HG03520 (cell line): ENCODE results near the gene GTF3C2.

ENCODE experiments used
- ATAC-seq: cut with Tn5 transposase; IDR thresholded peaks from one replicate; pipeline ENCODE4 v1.9.1; 2021; ENCODE audit warnings: mild to moderate bottlenecking, moderate library complexity; ENCODE audit not compliant: unreplicated experiment

Gene GTF3C2

GRCh38 chr2:27356382-27357181 is at the start of gene GTF3C2:
Gene GTF3C2 (minus strand): TSS chr2:27356764. CDS start chr2:27343554, 13,210 bp downstream.
- ATAC-seq = peak; percentile 77

GRCh38 chr2:27400348-27401135 is 44.0 kb upstream of the GTF3C2 start:
- no peak for ATAC-seq

DNA sequence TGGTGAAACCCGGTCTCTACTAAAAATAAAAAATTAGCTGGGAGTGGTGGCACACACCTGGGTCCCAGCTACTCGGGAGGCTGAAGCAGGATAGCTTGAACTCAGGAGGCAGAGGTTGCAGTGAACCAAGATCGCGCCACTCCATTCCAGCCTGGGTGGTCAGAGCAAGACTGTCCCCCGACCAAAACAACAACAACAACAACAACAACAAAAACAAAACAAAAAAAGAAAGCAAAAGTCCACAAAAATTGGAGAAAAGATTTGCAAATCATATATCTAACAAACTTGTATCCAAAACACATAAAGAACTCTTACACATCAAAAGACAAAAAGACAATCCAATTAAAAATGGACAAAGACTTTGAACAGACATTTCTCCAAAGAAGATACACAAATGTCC is 42.4 kb upstream of the GTF3C2 start:
- no peak for ATAC-seq

GRCh38 chr2:27393225-27393624 is 36.7 kb upstream of the GTF3C2 start:
- no peak for ATAC-seq

DNA sequence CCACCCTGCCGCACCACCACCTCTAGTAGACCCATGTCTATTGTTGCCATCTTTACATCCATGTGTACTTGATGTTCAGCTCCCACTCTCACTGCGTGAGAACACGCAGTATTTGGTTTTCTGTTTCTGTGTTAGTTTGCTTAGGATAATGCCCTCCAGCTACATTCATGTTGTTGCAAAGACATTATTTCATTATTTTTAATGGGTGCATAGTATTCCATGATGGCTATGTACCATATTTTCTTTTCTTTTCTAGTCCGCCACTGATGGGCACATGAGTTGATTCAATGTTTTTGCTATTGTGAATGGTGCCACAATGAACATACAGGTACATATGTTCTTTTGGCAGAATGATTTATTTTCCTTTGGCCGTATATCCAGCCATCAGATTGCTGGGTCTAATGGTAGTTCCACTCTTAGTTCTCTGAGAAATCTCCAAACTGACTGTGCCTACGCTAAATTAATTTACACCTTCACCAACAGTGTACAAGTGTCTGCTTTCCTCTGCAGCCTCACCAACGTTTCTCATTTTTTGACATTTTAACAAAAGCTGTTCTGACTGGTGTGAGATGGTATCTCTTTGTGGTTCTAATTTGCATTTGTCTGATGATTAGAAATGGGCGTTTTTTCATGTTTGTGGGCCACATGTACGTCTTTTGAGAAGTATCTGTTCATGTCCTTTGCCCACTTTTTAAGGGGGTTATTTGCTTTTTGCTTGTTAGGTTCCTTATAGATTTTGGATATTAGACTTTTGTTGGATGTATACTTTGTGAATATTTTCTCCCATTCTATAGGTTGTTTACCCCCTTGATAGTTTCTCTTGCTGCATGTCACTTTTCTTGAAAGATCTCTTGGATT is 34.5 kb upstream of the GTF3C2 start:
- no peak for ATAC-seq

GRCh38 chr2:27381577-27382181 is 25.1 kb upstream of the GTF3C2 start:
- no peak for ATAC-seq

DNA sequence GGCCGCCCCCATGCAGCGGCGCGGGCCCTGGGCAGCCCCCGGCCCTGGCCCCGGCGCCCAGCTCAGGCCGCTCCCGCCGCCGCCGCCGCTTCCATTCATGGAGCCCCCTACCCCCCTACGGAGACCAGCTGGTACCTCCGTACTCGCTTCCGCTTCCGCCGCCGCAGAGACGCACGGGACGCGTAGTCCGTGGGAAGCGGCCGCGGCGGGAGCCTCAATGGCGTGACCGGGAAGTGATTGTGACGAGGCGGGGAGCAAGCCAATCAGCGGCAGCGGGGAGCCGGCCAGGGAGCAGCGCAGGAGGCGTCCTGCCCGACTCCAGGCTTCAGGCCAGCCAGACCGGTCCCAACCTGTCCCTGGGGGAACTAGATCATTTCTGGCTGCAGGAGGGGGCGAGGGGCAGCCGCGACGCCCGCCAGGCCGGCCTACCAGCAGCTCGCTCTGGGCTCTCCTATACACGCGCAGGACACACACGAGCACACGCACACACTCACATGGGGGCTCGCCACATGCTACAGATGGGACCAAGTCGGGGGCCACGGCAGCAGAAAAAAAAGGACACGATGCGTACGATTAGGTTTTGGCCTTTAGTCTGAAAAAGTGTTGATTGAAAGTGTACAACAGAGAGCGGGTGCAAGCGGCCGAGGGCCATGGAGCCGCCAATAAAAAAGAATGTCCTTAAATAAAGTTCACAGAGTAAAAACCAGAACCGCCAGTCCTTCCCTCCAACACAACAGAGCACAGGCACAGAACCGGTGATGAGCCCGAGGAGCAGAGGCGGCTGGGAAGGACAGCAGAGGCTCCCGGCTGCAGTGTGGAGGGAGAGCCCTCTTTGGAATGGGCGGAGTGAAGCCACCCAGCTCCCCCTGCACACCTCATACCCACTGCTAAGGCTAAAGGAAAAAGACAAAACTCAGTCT is 24.3 kb upstream of the GTF3C2 start, which contains the start of gene ZNF513:
ZNF513 (minus strand) TSS at position 109 of the 920 bp plus-strand sequence. CDS start 208 bp downstream, outside the sequence.
- peak; percentile 71 for ATAC-seq

DNA sequence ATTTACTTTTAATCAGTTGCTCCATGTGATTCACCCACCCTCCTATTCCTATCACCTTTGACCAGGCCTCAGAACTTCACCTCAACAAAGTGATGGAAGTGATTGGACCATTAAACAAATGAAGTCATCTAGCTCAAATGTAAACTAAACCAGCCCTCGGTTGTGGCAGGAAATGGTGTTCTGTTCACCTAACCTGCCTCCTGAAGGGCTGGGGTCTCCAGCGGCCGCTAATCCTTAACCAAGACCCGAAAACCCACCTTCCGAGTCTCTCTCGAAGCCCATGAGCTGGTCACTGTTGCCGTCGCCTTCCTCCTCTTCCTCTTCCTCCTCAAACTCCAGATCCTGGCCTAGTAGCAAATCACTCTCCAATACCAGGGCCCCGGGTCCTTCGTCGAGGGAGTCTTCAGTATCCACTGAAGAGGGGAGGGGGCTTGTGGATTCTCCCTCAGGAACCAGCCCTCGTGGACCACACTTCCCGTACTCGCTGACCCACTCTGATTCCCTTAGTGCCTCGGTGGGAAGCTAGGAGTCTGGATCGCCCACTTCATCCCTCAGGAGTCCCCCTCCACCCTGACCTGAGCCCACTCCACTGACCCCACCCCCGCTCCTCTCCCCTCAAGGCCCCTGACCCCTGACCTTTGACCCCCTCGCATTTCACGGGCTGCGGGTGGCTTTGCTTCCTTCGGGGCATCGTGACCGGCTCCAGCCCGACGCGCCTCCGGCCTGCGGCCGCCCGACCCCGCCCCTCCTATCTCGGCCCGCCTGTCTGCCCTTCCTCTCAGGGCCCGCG is 23.5 kb upstream of the GTF3C2 start:
- ATAC-seq = peak; percentile 29

GRCh38 chr2:27379383-27379835 is 22.8 kb upstream of the GTF3C2 start:
- ATAC-seq = no peak

DNA sequence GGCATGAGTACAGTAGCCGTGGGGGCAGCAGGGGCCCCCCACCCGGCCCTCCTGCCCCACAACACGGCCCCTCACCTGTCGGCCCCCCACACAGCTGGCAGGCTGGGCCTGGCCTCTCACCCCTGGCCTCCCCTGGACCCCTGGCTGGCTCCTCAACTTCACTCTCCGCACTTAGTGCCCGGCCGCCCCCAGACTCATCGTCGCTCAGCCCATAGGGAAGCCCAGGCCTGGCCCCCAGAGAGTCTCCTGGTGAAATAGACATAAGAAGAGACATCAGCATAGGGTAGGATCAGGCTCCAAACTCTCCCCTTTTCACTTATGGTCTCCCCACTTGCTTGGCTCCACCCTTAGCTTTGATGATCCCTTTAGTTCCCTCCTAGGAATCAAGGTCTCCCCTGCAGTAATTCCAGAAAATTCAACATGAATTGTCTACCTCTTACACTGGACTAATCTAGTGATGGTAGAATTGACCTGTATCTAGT is 22.3 kb upstream of the GTF3C2 start:
- no peak for ATAC-seq

DNA sequence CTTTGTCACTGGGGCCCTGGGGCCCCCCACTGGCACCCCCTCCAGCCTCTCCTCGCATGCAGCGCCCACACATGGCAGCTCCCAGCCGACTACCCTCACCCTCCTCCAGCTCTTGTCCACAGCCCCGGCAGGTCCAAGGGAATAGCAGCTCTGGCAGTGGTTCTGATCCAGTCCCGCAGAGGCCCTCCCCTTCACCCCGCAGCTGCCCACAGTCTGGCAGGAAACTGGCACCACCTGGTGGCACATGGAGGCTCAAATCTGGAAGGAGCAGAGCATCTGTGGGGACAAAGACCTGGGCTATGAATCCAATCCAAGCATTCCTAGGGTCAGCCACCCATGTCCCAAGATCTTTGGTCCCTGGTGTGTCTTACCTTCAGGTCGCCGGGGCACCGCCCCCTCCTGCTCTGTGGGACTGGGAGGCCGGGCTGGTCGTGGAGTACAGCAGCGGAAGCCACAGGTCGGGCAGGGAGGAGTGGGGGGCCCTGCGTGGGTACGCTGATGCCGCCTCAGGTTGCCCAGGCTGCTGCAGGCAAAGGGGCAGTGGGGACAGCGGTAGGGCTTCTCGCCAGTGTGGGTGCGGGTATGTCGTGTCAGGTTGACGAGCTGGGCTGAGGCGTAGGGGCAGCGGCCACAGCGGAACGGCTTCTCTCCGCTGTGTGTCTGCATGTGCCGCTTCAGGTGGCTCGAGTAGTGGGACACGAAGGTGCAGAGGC is 21.7 kb upstream of the GTF3C2 start:
- ATAC-seq = no peak

DNA sequence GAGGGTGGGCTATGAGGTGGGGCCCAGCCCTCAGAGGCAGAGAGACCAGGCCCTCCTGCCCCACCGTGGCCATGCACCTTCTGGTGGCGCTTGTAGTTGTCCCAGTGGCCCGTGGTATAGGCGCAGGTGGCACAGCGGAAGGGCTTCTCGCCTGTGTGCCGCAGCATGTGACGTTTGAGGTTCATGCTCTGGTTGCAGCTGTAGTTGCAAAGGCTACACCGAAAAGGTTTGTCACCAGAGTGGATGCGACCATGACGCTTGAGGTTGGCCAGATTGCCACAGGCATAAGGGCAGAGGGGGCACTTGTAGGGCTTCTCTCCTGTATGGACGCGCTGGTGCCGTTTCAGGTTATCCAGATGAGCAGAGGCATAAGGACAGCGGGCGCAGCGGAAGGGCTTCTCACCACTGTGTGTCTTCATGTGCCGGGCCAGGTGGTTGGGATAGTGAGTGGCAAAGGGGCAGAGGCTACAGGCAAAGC is 21.1 kb upstream of the GTF3C2 start:
- ATAC-seq = no peak

- no peak for ATAC-seq
Measured at GRCh38 chr2:27376866-27377617, 20.5 kb upstream of the GTF3C2 start.

DNA sequence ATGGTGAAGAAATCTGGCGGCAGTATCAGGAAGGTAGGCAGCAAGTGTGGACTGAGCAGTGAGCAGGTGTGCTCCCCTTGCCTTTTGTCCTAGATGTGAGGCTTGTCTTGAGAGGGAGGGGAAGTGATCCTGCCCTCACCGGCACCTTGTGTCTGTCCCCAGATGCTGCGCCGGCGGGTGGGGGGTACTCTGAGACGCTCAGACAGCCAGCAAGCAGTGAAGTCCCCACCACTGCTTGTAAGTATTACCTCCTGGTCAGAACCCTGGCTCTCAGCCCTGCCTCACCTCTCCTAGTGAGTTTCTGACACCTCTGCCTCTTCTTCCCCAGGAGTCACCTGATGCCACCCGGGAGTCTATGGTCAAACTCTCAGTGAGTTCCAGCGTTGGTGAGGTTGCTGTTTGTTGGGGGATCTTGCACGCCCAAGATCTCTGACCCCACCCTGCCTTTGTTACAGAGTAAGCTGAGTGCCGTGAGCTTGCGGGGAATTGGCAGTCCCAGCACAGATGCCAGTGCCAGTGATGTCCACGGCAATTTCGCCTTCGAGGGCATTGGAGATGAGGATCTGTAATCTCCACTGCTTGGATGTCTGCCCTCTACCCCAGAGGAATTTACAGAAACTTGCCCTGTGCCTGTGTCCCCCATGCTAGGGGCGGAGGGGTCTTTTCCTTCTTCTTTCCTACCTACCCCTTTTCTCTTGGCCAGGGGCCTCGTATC is 19.7 kb upstream of the GTF3C2 start:
- ATAC-seq = no peak

DNA sequence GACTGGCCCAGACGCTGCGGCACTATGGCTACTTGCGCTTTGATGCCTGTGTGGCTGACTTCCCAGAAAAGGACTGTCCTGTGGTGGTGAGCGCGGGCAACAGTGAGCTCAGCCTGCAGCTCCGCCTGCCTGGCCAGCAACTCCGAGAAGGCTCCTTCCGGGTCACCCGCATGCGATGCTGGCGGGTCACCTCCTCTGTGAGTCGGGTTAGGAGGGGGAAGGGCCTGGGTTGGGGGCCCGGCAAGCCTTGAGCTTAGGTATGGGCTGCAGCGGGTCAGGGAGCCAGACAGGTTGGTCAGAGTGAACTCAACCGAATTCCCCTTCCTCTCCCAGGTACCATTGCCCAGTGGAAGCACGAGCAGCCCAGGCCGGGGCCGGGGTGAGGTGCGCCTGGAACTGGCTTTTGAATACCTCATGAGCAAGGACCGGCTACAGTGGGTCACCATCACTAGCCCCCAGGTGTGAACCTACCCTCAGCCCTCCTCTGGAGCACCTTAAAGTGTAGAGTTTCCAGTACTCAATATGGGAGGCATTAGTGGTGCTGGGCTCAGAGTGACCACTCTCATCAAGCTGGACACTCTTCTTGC is 19.0 kb upstream of the GTF3C2 start:
- ATAC-seq = no peak

GRCh38 chr2:27373567-27373966 is 17.0 kb upstream of the GTF3C2 start:
- ATAC-seq = no peak
